Memory B cell (primary cell): ENCODE results near the gene LATS2.
A peak's percentile ranks its signal among the peaks of the same experiment; 100 is the strongest.

ENCODE experiments used
- ATAC-seq: fragments of 150-1000 bp; cut with Tn5 transposase; 2 replicates; pipeline ENCODE4 v1.10.0; 2021; ENCODE audit warnings: low read depth, mild to moderate bottlenecking, moderate library complexity
- DNase-seq, 2 donors: peaks; one replicate each; pipeline ENCODE4 v3.0.0; 2022; ENCODE audit warnings: low spot score in 2 of 2
- H3K27ac Mint-ChIP-seq: one replicate; pipeline ENCODE4 v1.8.0; 2022; ENCODE audit warnings: mild to moderate bottlenecking, moderate library complexity, mixed read lengths
- H3K27me3 Mint-ChIP-seq: one replicate; pipeline ENCODE4 v1.8.0; 2022; ENCODE audit warnings: mixed read lengths
- H3K36me3 Mint-ChIP-seq: one replicate; pipeline ENCODE4 v1.8.0; 2022; ENCODE audit warnings: mild to moderate bottlenecking, mixed read lengths
- H3K4me1 Mint-ChIP-seq: one replicate; pipeline ENCODE4 v1.8.0; 2022; ENCODE audit warnings: mixed read lengths
- H3K4me3 Mint-ChIP-seq: one replicate; pipeline ENCODE4 v1.8.0; 2022; ENCODE audit warnings: mild to moderate bottlenecking, moderate library complexity, mixed read lengths
- H3K9me3 Mint-ChIP-seq: one replicate; pipeline ENCODE4 v1.8.0; 2022; ENCODE audit warnings: mixed read lengths

The LATS2 gene

GRCh38 chr13:21047591-21048282, 13.6 kb downstream of the LATS2 start:
- no peaks in the 10 kb centered on the region for H3K36me3 Mint-ChIP-seq
- DNase-seq = no peak
- no peaks in the 10 kb centered on the region for H3K9me3 Mint-ChIP-seq
- no peak overlapping the region for H3K27ac Mint-ChIP-seq
- no peak for ATAC-seq
- peaks cover 4% of the 10 kb centered on the region for H3K27me3 Mint-ChIP-seq
- no peak overlapping the region for H3K4me3 Mint-ChIP-seq
- no peaks in the 10 kb centered on the region for H3K4me1 Mint-ChIP-seq

GRCh38 chr13:21047087-21047486, 14.3 kb downstream of the LATS2 start:
- Mint-ChIP-seq H3K27ac (no peak overlapping the region), H3K36me3 (no peaks in the 10 kb centered on the region), H3K4me1 (no peaks in the 10 kb centered on the region), H3K27me3 (peaks cover 4% of the 10 kb centered on the region), H3K9me3 (no peaks in the 10 kb centered on the region), H3K4me3 (no peak overlapping the region)
- no peak for DNase-seq
- ATAC-seq = no peak

DNA sequence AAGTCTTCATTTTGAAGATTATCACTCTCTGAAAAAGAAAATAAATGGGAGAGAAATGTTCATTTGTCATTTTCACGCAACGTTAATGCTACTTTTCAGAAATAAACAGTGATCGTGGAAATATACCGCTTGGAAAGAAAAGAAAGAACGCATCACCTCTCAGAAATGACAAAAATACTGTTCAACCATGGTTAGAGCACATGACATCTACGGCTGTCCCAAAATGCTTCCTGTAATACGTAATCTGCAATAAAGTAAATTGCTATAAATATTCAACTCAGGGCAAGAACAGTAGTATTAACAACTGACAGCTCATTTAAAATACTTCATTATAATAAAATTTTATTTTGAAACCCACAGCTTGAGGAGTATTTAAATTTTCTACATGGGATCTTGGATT, 15.2 kb downstream of the LATS2 start:
- DNase-seq (no peak), ATAC-seq (no peak)
- H3K4me3 Mint-ChIP-seq = no peak overlapping the region
- no peaks in the 10 kb centered on the region for H3K9me3 Mint-ChIP-seq
- no peak overlapping the region for H3K27ac Mint-ChIP-seq
- no peaks in the 10 kb centered on the region for H3K36me3 Mint-ChIP-seq
- H3K27me3 Mint-ChIP-seq = peaks cover 2% of the 10 kb centered on the region
- H3K4me1 Mint-ChIP-seq = no peaks in the 10 kb centered on the region

GRCh38 chr13:21045100-21045499, 16.3 kb downstream of the LATS2 start:
- H3K4me1 Mint-ChIP-seq = peaks cover 4% of the 10 kb centered on the region
- no peak overlapping the region for H3K4me3 Mint-ChIP-seq
- H3K36me3 Mint-ChIP-seq = no peaks in the 10 kb centered on the region
- ATAC-seq (no peak), DNase-seq (no peak)
- no peak overlapping the region for H3K27ac Mint-ChIP-seq
- no peaks in the 10 kb centered on the region for H3K9me3 Mint-ChIP-seq
- peaks cover 1% of the 10 kb centered on the region for H3K27me3 Mint-ChIP-seq

- peaks cover 10% of the 10 kb centered on the region for H3K4me1 Mint-ChIP-seq
- no peak overlapping the region for H3K27ac Mint-ChIP-seq
- DNase-seq = no peak
- H3K36me3 Mint-ChIP-seq = no peaks in the 10 kb centered on the region
- H3K9me3 Mint-ChIP-seq = no peaks in the 10 kb centered on the region
- H3K4me3 Mint-ChIP-seq = no peak overlapping the region
- ATAC-seq = no peak
- no peaks in the 10 kb centered on the region for H3K27me3 Mint-ChIP-seq
Observed at GRCh38 chr13:21043898-21044297, 17.5 kb downstream of the LATS2 start.

DNA sequence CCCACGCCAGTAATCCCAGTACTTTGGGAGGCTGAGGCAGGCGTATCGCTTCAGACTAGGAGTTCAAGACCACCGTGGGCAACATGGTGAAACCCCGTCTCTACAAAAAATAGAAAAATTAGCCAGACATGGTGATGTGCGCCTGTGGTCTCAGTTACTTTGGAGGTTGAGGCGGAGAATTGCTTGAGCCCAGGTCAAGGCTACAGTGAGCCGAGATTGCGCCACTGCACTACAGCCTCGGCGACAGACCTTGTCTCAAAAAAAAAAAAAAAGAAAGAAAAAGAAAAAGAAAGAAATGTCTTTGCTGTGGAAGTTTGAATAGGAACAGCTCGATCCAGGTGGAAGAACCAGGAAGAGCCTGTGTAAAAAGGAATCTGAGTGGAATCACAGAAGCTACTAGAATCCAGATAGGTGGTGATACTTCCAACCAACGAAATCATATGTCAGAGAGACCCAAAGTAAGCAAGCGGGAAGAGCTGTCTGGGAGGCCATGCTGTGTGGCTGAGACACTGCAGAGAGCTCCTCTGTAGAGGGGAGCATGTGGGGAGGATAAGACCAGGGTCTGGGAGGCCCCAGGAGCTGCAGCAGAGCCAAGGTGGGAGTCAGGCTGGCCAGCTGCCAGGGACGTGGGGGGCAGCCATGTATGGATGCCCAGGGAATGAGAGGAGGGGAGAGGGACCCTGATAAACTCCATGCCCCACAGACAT, 21.1 kb downstream of the LATS2 start:
- no peaks in the 10 kb centered on the region for H3K9me3 Mint-ChIP-seq
- H3K4me1 Mint-ChIP-seq = peaks cover 13% of the 10 kb centered on the region
- H3K27ac Mint-ChIP-seq = no peak overlapping the region
- H3K4me3 Mint-ChIP-seq = no peak overlapping the region
- H3K27me3 Mint-ChIP-seq = no peaks in the 10 kb centered on the region
- no peaks in the 10 kb centered on the region for H3K36me3 Mint-ChIP-seq
- ATAC-seq (no peak), DNase-seq (no peak)

DNA sequence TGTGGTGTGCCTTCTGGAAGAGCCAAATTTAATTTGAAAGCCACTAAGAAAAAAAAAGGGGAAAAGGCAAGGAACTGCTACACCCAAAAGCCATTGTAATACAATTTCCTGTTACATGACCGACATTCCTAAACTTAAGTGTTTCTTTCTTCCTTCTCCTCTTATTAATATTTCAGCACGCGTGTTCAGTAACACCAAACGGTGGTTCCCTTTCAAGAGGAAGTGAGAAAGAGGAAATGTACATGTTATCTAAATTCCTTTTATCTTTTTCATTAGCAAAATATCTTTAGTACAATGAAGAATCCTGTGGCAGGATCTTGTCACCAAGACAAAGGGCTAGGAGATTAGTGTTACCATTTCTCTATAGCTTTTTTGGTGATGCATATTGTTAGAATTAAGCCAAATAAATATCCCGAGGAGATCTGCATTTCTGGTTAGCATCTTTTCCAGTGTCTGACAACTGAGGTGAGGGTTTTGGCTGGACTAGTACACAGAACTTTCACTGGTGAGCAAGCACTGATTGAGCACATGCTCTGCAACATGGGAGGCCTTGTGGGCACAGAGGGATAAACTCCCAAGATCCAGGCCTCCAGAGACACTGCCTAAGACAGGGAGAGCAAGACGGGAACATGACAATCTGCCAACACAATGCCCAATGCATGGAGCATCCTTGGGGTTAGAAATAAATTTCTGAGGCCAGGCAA, 22.1 kb downstream of the LATS2 start:
- Mint-ChIP-seq H3K36me3 (no peaks in the 10 kb centered on the region), H3K27ac (no peak overlapping the region), H3K9me3 (no peaks in the 10 kb centered on the region), H3K27me3 (no peaks in the 10 kb centered on the region), H3K4me3 (no peak overlapping the region), H3K4me1 (peaks cover 13% of the 10 kb centered on the region)
- DNase-seq = no peak
- peak; percentile 42 for ATAC-seq

GRCh38 chr13:21037656-21038055, 23.7 kb downstream of the LATS2 start:
- H3K4me1 Mint-ChIP-seq = peaks cover 13% of the 10 kb centered on the region
- H3K27me3 Mint-ChIP-seq = peaks cover 2% of the 10 kb centered on the region
- no peak overlapping the region for H3K4me3 Mint-ChIP-seq
- no peaks in the 10 kb centered on the region for H3K36me3 Mint-ChIP-seq
- H3K9me3 Mint-ChIP-seq = no peaks in the 10 kb centered on the region
- ATAC-seq (no peak), DNase-seq (no peak)
- H3K27ac Mint-ChIP-seq = no peak overlapping the region

DNA sequence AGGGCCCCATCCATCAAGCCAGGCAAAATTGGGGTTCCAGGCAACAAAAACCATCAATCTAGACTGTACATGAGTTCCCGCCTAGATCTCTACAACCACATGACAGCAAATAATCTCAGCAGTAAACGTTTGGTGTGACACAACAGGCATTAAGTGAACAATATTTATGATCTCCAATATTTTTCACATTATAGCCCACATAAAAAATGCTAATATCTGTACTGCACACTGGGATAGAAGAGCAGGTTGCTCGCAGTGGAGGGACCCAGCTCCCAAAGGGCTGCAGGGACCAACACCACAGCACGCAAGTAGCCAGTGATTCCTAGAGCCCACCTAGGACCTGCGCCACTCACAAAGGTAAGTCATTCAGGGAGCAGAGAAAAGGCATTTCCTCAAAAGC, 25.9 kb downstream of the LATS2 start:
- no peak overlapping the region for H3K27ac Mint-ChIP-seq
- H3K4me1 Mint-ChIP-seq = peaks cover 12% of the 10 kb centered on the region
- no peak overlapping the region for H3K4me3 Mint-ChIP-seq
- peaks cover 3% of the 10 kb centered on the region for H3K9me3 Mint-ChIP-seq
- DNase-seq = no peak
- H3K27me3 Mint-ChIP-seq = peaks cover 3% of the 10 kb centered on the region
- ATAC-seq = no peak
- H3K36me3 Mint-ChIP-seq = no peaks in the 10 kb centered on the region

DNA sequence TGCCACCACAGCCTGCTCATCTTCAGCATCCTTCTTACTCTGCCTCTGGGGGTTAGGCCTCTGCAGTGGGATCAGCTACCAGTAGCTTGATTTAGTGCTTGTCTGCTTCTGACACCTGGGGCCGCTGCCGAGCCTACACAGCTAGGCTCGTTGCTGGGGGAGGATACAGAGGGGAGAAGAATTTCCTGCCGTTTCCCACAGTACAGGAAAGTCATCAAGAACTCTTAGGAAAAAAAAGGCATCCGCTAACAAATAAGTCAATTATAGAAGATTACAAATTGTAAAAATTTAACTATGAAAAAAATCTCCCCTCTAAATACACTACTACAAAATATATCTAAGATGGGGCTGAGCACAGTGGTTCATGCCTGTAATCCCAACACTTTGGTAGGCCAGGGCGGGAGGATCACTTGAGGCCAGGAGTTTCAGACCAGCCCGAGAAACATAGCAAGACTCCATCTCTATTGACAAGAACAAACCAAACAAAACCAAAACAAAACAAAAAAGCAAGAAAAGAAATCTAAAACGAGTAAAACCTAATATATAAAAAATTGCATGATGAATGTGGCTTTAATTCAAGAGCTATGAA, 26.7 kb downstream of the LATS2 start:
- H3K4me1 Mint-ChIP-seq = peaks cover 9% of the 10 kb centered on the region
- no peak for ATAC-seq
- no peak overlapping the region for H3K27ac Mint-ChIP-seq
- H3K4me3 Mint-ChIP-seq = no peak overlapping the region
- no peak for DNase-seq
- H3K9me3 Mint-ChIP-seq = peaks cover 3% of the 10 kb centered on the region
- peaks cover 3% of the 10 kb centered on the region for H3K27me3 Mint-ChIP-seq
- H3K36me3 Mint-ChIP-seq = no peaks in the 10 kb centered on the region

GRCh38 chr13:21033856-21034602, 27.4 kb downstream of the LATS2 start:
- ATAC-seq = no peak
- peaks cover 4% of the 10 kb centered on the region for H3K4me1 Mint-ChIP-seq
- no peak overlapping the region for H3K27ac Mint-ChIP-seq
- H3K4me3 Mint-ChIP-seq = no peak overlapping the region
- no peaks in the 10 kb centered on the region for H3K36me3 Mint-ChIP-seq
- DNase-seq = no peak
- H3K27me3 Mint-ChIP-seq = peaks cover 3% of the 10 kb centered on the region
- H3K9me3 Mint-ChIP-seq = peaks cover 3% of the 10 kb centered on the region

DNA sequence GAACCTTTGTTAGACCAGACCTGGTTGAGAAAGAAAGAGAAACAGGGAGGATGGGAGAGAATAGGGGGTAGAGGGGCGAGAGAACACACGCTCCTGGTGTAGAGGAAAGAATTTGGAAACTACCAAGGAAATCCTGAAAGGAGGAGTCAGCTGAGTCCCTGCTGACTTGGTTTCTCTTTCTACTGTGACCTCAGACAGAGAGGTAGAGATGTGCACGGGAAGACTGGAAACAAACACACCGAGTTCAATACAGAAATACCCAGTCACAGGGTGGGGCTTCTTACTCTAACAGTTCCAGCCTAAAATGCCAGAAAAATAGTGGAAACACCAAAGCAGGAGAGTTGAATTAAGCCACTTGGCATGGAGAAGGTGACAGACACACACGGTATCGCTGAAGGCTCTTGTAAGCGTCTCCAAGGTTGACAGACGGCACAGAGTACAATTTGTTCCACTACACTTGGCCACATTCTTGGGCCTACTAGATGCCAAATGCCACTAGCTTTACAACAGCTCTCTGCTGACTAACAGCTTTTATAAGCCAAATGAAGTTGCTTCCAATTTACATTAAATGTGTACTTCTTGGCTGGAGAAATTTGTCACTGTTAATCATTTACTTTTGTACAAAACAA, 28.1 kb downstream of the LATS2 start:
- no peak overlapping the region for H3K4me3 Mint-ChIP-seq
- H3K36me3 Mint-ChIP-seq = no peaks in the 10 kb centered on the region
- no peak overlapping the region for H3K27ac Mint-ChIP-seq
- H3K27me3 Mint-ChIP-seq = peaks cover 3% of the 10 kb centered on the region
- no peaks in the 10 kb centered on the region for H3K4me1 Mint-ChIP-seq
- no peak for ATAC-seq
- DNase-seq = no peak
- peaks cover 3% of the 10 kb centered on the region for H3K9me3 Mint-ChIP-seq

DNA sequence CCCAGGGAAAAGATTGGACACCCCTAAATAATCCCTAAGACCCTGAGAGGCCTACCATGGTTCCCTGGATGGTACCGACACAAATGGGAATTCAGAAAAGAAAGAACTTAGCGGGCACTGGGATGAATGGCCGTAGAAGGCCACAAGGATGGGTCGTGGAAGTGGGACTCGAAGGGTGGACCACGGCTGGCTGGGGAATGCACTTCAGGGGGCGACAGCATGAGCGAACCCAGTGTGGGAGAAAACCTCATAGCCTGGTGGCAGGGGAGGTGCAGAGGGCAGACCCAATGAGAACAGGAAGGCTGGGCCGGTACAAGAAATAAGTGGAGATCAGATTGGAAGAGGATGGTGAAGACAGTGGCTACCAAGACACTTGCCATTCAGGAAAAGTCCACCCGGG, 28.7 kb downstream of the LATS2 start:
- peaks cover 3% of the 10 kb centered on the region for H3K9me3 Mint-ChIP-seq
- H3K27me3 Mint-ChIP-seq = peaks cover 3% of the 10 kb centered on the region
- H3K4me3 Mint-ChIP-seq = no peak overlapping the region
- no peaks in the 10 kb centered on the region for H3K36me3 Mint-ChIP-seq
- no peak overlapping the region for H3K27ac Mint-ChIP-seq
- no peaks in the 10 kb centered on the region for H3K4me1 Mint-ChIP-seq
- ATAC-seq (no peak), DNase-seq (no peak)
